Midbrain (tissue), 1 donor: Measurements from ENCODE around the gene CCL20.
"Not testable (repeated sequence)": the region's sequence is repeated elsewhere in the genome, so short reads cannot be mapped to it uniquely, and the experiment has no call there.

Experiments
- DNase-seq: peaks from one replicate; lab custom pipeline; 2025; lab: John Stamatoyannopoulos, UW

CCL20 gene

DNA sequence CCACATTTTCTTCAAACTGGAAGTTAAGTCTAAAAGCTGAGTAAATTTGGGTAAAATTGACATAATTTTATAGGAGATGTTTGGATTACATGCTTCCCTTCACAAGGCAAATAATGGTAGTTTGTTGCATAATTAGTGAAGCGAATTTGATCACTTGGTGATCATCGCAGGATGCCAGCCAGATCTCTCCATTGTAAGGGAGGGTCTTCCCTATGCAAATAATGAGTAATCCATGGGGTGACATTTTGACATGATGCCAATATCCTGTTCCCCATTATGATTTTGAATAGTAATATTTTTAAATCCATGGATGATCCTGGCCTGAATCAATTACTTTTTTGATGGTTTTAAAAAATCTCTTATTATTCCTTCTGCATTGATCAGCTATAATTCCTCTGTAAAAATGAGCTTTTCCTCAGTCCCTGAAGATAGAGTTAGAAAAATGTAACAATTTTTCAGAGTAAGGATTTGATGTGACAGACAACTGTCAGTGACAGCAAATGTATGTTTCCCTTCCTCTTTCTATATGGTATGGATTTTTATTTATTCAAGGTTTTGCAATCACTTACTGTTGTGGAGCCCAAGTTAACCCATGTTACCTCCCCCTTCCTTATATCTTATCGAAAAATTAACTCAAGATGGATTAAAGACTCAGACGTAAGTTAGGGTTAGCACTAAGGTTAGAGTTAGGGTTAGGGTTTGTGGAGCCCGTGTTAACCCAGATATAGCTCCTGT, 21.4 kb downstream of the CCL20 start:
- no peak for DNase-seq

DNA sequence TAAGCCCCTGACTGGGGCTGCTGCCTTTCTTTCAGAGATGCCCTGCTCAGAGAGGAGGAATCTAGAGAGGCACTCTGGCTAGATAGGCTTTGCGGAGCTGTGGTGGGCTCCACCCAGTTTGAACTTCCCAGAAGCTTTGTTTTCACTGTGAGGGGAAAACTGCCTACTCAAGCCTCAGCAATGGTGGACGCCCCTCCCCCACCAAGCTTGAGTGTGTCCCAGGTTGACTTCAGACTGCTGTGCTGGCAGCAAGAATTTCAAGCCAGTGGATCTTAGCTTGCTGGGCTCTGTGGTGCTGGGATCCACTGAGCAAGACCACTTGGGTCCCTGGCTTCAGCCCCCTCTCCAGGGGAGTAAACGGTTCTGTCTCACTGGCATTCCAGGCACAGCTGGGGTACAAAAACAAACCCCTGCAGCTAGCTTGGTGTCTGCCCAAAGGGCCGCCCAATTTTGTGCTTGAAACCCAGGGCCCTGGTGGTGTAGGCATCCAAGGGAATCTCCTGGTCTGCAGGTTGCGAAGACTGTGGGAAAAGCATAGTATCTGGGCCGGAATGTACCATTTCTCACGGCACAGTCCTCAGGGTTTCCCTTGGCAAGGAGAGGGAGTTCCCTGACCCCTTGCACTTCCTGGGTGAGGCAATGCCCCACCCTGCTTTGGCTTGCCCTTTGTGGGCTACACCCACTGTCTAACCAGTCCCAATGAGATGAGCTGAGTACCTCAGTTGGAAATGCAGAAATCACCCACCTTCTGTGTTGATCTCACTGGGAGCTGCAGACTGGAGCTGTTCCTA, 25.9 kb downstream of the CCL20 start:
- not testable (repeated sequence) for DNase-seq

DNA sequence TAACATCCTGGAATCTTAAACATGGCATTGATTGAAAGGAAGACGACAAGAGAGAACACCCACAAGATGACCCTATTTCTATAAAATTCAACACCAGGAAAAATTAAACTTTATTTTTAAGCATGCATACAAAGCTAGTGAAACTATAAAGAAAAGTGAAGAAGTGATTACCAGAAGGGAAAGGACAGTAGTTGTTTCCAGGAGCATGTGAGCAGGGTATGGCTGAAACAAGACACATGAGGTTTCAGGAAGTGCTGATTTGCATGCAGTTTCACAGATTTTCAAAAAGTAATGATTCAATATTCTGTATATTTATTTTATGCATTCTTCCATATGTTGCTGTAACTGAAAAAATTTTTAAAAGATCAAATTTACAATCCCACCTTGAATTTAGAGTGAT, 33.2 kb downstream of the CCL20 start:
- DNase-seq = no peak

DNA sequence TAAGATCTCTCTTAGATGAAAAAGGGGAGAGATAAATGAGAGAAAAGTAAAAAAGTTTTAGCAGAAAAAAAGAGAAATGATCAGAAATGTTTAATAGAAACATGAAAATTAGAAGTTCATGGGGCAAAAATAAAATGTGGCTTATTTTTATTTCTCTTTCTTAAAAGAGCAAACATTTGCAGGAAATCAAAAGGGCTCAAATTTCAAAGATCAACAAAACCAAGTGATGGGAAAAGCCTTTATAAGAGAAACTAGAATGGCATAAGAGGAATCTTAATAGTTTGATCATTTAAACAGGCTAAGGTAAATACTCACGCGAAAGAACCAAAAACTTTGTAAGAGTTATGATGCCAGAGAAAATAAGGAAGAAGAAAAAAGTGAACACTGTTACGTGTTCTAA, 34.5 kb downstream of the CCL20 start:
- no peak for DNase-seq

DNA sequence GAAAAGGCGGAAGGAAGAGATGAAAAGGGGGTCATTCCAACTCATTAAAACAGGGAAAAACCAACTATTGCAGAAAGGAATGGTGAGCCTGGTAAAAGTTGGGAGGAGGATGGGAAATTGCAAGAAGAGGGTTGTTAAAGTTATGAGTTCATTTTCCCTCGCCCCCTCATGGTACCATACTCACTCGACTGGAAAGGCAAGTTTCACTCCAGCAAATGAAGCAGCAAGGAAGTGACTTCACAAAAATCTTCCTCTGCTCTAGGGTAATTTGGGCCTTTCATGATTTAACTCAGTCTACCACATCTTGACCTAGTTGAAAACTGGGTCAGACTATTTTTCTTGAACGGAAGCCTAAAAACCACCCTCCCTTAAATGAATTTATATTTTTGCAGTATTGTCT, 34.9 kb downstream of the CCL20 start:
- no peak for DNase-seq

DNA sequence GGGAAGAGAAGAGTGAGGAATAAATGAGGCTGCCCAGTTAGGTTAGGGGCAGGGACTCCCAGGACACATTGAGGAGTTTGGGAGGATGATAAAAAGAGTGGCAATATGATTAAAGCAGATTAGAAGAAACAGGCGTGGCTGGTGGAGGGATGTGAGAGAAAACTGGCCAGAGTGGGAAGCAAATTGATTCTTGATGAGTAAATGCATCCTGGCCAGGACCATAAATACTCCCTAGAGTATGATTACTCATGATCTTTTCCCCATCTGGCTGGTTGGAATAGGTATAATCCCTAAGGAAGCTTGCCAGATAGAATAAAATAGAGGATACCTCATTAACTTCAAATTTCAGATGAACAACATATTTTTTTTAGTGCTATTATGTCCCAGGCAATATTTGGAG, 36.3 kb downstream of the CCL20 start:
- no peak for DNase-seq

DNA sequence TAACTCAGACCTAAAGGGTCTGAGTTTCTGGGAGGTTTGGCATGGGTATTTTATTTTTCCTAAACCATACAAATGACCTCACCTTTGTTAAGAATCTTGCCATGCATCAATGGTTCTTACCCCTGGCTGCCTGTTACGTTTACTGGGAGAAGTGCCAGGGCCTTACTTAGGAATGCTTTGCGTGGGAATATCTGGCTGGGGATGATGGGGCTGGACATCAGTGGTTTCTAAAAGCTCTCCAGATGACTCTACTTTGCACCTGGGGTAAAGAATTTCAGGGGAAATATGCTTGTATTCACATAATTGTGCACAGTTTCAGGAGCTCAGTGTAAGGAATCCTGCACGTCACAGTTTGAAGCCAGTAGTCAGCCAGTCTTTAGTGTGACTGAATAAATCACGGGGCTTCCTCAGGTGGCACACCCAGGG, 39.6 kb downstream of the CCL20 start:
- DNase-seq = no peak

DNA sequence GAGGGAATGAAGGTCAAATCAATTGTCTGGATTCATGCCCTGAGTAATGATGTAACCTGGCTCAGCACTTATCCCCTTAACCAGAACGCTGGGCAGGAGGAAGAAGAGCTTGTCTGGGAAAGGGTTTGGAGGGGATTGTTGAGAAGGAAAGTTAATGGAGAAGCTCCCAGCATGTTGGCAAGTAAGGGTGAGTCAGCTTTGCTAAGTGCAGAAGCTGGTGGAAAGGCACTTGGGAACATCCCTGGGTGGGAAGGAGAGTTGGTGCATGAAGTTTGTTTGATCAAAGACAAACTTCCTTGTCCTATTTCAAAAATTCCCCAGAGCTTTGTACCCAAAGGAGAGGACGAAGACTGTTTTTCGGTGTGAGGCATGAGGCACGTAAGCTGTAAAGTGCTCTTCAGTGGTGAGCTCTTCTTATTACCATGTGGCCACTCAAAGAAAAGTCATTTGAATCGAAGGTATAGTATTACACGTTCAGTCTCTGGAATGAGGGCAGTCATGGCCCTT, 40.2 kb downstream of the CCL20 start:
- no peak for DNase-seq

DNA sequence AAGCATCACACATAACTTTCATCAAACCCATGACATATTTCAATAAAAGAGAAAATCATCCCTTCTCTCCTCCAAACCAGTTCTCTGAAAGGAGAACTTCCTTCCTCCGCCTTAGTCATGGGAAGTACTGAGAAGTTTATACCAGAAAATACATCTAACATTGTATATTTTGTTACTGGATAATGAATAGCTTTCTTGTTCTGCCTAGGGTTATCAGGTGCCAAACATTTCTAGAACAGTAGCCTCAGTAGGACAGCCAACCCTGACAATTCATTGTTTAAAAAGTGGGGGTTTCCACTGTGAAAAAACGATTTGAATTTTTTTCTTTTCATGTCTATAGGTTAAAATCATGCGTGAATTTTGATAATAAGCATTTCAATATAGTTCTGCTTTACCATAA, 41.8 kb downstream of the CCL20 start:
- peak; percentile 1 for DNase-seq

DNA sequence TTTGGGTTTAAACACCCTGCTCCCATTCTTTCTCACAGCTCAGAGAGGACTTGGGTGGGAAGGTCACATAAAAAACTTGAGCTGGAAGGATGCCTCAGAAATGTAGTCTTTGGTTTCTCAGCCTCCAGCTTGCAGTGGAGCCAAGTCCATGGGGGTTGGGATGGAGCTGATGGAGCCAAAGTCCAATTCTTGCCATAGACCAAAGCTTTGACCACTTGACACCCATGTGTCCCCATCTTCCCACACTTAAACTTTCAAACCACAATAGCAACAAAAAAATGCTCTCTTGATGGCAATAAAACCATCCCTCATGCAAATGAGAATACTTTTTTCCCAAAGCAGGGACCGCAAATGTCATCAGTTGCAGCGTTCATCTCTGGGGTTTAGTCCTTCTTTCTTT, 43.1 kb downstream of the CCL20 start:
- no peak for DNase-seq

DNA sequence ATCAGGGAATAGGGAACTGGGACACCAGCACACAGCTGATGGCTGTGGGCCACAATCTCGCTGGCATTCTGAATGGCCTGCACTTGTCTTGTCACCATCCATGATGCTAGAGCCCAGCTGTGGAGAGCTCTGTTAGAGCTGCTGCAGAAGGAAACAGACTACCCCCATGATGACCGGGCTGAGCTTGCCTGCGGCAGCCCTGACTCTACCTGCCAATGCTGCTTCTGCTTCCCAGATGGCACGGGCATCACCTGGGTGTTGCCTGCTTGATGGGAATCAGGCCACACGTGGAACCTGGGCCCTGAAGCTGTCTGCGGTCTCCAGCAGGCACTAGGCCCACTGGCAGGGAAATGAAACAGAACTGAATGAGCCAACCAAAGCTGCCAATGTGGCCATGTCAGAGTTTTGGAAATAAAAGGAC, 46.6 kb downstream of the CCL20 start:
- DNase-seq = peak; percentile 53

DNA sequence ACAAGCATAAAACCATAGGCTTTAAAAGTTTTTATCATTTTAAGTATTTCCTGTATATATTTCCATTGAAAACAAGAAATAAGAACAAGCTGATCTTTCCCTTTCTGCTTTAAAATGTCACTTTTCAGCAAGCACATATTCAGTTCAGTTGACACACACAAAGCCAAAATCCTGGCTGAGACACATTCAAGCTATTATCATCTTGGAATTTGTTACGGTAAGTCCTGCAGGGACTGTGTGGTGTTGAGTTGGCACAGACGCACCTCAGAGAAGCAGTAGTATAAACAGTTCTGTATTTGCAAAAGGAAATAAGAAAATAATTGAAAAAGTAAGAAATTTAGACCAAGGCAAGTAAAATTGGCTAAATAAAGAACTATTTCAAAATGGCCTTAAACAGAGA, 47.4 kb downstream of the CCL20 start:
- no peak for DNase-seq

DNA sequence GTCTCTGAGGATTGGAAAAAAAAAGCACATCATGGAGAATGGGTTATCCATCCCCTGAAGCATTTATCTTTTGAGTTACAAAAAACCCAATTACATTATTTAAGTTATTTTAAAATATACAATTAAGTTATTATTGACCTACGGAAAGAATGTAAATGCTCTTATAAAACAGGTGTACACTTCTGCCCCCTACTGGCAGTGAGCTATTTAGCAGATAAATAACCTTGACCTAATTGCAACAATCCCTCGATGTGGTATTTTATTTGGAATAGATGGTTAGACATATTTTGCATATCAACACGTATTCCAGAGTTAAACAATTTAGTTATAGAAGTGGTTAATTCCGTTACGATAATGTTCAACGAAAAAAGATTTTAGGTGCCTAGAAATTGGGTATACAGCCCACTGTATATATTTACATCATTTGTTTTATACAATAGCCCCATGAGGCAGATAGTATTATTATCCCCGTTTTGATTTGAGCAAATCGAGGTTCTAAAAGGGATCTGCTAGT, 48.6 kb downstream of the CCL20 start:
- peak; percentile 30 for DNase-seq

DNA sequence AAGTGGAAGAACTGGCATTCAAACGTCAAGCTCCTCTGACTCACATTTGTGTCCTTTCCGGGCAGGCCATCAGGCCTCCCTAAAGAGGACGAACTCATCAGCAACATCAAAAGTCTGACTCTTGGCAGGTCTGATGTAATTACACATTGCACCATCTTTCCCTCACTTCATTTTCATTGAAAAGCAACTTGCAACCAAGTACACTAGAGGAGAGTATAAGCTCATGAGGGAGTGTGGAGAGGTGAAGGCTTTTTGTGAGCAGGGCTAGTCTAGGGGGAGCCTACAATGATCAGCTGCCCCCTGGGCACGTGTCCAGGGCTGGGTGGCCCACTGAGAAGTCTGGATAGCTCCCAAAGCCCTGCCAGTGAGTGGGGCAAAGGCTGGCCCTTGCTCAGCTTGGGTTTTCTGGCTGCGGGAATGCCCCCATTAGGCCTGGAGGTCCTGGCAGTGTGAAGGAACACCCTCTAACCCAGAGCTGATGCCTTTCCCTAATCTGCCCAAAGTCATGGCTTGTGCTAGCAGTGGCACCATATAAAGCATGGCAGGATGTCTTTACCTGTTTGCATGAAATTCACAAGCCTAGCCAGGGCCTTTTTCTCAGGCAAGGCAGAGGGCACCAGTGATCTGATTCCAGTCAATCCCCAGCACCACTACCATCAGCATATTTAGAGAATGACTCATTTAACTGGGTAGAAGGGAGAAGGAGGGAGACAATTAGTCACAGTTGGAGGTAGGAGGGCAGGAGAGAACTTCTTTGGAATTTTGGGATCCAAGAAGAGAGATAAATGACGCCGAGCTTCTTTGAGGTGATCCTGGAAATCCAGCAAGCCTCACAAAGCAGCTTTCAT, 49.3 kb downstream of the CCL20 start:
- DNase-seq = no peak

DNA sequence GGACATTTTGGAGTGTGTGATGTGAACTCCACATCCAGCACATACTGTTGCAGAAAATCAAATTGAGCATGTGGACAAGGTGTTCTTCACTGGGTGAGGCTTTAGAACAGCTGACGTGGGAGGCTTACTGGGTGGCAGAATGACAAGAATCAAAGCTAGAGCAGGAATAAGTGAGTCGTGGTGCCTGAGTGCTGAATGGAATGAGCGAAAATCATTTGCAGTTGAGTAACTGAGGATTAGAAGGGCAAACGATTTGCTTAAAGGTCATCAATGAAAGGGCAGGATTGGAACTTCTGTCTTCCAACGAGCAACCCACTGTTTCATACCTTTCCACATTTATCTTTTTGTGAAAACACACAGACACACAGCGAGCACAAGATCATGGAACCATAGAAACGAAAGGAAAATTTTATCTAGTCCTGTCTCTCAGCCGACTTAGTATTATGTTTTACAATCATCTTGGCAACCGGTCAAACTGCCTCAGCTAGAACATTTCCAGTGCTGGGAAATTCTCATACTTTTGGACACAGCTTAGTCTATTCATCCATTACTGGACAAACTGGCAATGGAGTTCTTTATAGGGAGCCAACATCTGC, 50.6 kb downstream of the CCL20 start:
- no peak for DNase-seq

DNA sequence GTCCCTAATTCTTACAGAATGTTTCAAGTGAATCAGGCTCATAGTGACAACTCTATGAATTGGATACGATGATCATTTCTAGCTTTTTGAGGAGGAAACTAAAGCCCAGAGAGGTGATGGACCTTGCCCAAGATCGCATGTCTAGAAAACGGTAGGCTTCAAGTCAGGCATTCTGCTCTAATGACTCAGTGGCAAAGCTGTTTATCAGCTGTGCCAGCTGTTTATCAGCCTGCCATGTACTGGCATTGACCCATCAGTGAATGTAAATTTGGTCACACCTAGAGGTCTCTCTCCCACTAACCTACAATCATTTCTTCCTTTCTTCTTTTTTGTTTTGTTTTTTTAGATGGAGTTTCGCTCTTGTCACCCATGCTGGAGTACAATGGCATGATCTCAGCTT, 51.6 kb downstream of the CCL20 start:
- DNase-seq = no peak
